HG02981 (cell line): ENCODE data around the gene CCDC88A.
A peak's percentile ranks its signal among the peaks of the same experiment; 100 is the strongest.
"Not testable (repeated sequence)": the region's sequence is repeated elsewhere in the genome, so short reads cannot be mapped to it uniquely, and the experiment has no call there.

ENCODE experiments used
- ATAC-seq: cut with Tn5 transposase; IDR thresholded peaks from one replicate; pipeline ENCODE4 v1.9.1; 2021; ENCODE audit warnings: mild to moderate bottlenecking, moderate library complexity; ENCODE audit not compliant: unreplicated experiment

CCDC88A gene, protein sequence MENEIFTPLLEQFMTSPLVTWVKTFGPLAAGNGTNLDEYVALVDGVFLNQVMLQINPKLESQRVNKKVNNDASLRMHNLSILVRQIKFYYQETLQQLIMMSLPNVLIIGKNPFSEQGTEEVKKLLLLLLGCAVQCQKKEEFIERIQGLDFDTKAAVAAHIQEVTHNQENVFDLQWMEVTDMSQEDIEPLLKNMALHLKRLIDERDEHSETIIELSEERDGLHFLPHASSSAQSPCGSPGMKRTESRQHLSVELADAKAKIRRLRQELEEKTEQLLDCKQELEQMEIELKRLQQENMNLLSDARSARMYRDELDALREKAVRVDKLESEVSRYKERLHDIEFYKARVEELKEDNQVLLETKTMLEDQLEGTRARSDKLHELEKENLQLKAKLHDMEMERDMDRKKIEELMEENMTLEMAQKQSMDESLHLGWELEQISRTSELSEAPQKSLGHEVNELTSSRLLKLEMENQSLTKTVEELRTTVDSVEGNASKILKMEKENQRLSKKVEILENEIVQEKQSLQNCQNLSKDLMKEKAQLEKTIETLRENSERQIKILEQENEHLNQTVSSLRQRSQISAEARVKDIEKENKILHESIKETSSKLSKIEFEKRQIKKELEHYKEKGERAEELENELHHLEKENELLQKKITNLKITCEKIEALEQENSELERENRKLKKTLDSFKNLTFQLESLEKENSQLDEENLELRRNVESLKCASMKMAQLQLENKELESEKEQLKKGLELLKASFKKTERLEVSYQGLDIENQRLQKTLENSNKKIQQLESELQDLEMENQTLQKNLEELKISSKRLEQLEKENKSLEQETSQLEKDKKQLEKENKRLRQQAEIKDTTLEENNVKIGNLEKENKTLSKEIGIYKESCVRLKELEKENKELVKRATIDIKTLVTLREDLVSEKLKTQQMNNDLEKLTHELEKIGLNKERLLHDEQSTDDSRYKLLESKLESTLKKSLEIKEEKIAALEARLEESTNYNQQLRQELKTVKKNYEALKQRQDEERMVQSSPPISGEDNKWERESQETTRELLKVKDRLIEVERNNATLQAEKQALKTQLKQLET (N-terminal part only)

GRCh38 chr2:55419679-55420438, at the start of gene CCDC88A:
Gene CCDC88A, minus strand, starts transcription at chr2:55419856. Its CDS starts 777 bp downstream, at chr2:55419079.
- ATAC-seq: peak; percentile 74

DNA sequence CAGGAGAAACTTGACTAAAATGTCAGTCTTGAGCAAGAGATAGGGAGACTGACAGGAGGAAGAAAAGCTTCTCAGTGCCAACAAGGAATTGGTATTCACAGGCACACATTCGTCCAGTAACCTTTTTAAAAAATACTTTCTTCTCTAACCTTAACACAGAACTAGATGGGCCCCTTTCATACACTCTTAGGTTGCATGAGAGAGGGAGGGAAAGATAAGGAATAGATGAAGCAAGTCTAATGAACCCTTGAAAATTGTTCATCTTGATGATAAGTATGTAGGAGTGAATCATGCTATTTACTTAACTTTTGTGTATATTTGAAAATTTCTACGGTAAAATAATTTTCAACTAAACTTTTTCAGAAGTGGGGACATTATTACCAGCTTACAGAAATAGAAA, 42.0 kb upstream of the CCDC88A start:
- ATAC-seq: no peak

GRCh38 chr2:55460562-55460961, 40.9 kb upstream of the CCDC88A start:
- no peak for ATAC-seq

DNA sequence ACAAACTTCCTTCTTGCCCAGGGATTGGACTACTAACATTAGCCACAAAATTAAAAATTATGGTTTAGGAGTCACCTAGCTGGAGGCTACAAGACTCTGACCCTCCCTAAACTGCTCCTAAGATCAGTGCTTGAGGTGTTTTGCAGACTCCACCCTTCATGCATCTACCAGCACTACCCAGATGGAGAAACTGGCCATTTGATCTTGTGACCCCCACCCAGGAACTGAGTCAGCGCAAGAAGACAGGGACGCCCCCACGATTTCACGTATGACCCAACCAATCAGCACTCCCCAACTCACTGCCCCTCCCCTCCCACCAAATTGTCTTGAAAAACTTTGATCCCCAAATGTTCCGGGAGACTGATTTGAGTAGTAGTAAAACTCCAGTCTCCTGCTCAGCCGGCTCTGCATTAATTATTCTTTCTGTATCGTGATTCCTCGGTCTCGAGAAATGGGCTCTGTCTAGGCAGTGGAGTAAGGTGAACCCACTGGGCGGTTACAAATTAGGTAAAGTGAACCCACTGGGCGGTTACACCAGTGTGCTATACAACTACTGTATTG, 40.1 kb upstream of the CCDC88A start:
- no peak for ATAC-seq

GRCh38 chr2:55459279-55459678, 39.6 kb upstream of the CCDC88A start:
- ATAC-seq: no peak

GRCh38 chr2:55454121-55454520, 34.5 kb upstream of the CCDC88A start:
- no peak for ATAC-seq

- no peak for ATAC-seq
Observed at GRCh38 chr2:55452879-55453278, 33.2 kb upstream of the CCDC88A start.

- ATAC-seq: no peak
Observed at GRCh38 chr2:55451699-55452098, 32.0 kb upstream of the CCDC88A start.

- ATAC-seq: not testable (repeated sequence)
Observed at GRCh38 chr2:55450014-55450413, 30.4 kb upstream of the CCDC88A start.

DNA sequence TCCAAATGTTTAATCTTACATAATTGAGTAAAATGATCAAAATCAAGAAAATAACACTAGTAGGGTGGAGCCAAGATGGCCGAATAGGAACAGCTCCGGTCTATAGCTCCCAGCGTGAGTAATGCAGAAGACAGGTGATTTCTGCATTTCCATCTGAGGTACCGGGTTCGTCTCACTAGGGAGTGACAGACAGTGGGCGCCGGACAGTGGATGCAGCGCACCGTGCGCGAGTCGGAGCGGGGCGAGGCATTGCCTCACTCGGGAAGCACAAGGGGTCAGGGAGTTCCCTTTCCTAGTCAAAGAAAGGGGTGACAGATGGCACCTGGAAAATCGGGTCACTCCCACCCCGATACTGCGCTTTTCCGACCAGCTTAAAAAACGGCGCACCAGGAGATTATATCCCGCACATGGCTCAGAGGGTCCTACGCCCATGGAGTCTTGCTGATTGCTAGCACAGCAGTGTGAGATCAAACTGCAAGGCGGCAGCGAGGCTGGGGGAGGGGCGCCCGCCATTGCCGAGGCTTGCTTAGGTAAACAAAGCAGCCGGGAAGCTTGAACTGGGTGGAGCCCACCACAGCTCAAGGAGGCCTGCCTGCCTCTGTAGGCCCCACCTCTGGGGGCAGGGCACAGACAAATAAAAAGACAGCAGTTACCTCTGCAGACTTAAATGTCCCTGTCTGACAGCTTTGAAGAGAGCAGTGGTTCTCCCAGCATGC, 22.5 kb upstream of the CCDC88A start:
- not testable (repeated sequence) for ATAC-seq

GRCh38 chr2:55441280-55441892, 21.7 kb upstream of the CCDC88A start:
- no peak for ATAC-seq

DNA sequence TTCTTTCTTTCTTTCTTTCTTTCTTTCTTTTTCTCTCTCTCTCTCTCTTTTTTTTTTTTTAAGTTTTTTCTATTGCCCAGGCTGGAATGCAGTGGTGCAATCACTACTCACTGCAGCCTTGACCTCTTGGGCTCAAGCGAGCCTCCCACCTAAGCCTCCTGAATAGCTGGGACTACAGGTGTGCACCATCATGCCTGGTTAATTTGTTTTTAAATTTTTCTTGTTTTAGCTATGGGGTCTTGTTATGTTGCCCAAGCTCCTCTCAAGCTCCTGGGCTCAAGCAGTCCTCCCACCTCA, 19.4 kb upstream of the CCDC88A start:
- ATAC-seq: no peak

DNA sequence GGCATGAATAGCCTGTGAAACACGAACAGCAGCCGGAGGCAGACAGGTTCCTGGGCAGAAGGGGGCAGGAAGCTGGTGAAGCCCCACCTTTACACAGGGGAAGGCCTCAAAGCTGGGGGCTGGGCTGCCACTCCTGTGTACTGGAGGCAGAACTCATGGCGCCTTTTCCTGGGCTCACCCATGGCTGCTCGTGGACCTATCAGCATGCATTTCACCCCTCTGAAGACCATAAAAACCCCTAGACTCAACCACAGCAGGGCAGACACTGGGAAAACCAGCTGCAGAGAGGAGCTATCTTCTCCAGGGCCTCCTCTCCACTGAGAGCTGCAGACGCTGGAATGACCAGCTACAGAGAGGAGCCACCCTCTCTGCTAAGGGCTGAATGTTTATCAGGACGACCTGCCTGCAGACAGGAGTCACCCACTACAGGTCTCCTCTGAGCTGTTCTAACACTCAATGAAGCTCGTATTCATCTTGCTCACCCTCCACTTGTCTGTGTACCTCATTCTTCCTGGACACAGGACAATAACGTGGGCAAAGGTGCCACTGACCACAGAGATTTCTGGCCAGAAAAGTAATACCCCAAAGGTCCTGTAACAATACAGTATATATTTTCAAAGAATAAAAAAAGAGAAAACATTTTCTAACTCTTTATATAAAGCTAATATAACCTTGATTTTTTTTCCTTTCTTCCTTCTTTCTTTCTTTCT, 18.9 kb upstream of the CCDC88A start:
- ATAC-seq: no peak

GRCh38 chr2:55437515-55438390, 18.1 kb upstream of the CCDC88A start:
- ATAC-seq: no peak

- ATAC-seq: no peak
Observed at GRCh38 chr2:55431982-55432627, 12.4 kb upstream of the CCDC88A start.

DNA sequence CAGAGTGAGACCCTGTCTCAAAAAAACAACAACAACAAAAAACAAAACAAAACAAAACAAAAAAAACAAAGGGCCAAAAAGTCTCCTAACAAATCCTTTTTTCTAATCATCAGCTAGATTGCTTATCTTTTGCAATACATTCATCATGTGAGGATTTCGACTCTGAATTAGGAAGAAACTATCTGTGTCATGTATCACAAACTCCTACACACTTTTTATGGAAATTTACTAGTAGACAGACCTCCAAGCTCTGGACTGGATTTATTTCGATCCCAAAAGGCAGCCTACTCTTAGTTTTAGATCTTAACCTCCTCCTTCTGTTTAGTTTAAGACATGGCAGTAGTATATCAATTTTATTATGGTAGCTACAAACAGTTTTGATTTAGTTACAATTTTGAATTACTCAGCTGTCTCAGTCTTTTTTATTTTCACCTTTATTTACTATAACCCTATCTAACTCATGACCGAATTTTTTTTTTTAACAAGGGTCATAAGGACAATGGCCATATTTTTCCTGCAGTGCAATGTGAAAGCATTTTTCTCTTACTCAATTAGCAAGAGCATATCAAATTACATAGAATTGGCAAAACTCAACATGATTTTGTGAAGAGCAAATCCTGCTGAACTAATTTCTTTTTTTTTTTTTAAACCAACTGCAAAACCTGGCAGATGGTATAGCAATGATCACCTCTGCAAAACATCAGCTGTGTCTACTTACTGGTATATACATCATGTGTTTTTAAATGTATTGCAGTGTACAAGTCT, 10.7 kb upstream of the CCDC88A start:
- ATAC-seq: no peak

- ATAC-seq: no peak
Observed at GRCh38 chr2:55428258-55428657, 8.6 kb upstream of the CCDC88A start.
